KMS-11 (cell line): Measurements from ENCODE around the gene MAPT.

Experiments
- H2AFZ ChIP-seq: fragments of 200-600 bp; sonication (generic); 2 replicates; pipeline ENCODE4 v1.6.1; 2016; ENCODE audit warnings: antibody characterized with exemption, mixed run types, low read depth
- H3K27ac ChIP-seq: fragments of 200-600 bp; sonication (generic); 2 replicates; pipeline ENCODE4 v1.6.1; 2016; ENCODE audit warnings: mild to moderate bottlenecking, mixed run types
- H3K27me3 ChIP-seq: fragments of 200-600 bp; sonication (generic); 2 replicates; pipeline ENCODE4 v1.6.1; 2017; ENCODE audit warnings: mild to moderate bottlenecking, low read depth, mixed run types, moderate library complexity; ENCODE audit not compliant: insufficient read depth
- H3K36me3 ChIP-seq: fragments of 200-600 bp; sonication (generic); 2 replicates; pipeline ENCODE4 v1.6.1; 2017; ENCODE audit warnings: mild to moderate bottlenecking, mixed run types; ENCODE audit not compliant: insufficient read depth
- H3K4me1 ChIP-seq: fragments of 200-600 bp; sonication (generic); 2 replicates; pipeline ENCODE4 v1.6.1; 2016; ENCODE audit warnings: mild to moderate bottlenecking, low read depth, mixed run types; ENCODE audit not compliant: poor library complexity, severe bottlenecking
- H3K4me2 ChIP-seq: fragments of 200-600 bp; sonication (generic); 2 replicates; pipeline ENCODE4 v1.7.0; 2016; ENCODE audit warnings: mild to moderate bottlenecking, mixed run types
- H3K4me3 ChIP-seq: fragments of 200-600 bp; sonication (generic); IDR thresholded peaks from 2 replicates; pipeline ENCODE4 v1.6.1; 2017; ENCODE audit warnings: low read depth, low read length, mixed read lengths; ENCODE audit not compliant: insufficient read depth
- H3K79me2 ChIP-seq: fragments of 200-600 bp; sonication (generic); 2 replicates; pipeline ENCODE4 v1.6.1; 2016; ENCODE audit warnings: low read depth, mixed run types; ENCODE audit not compliant: insufficient read depth
- H3K9ac ChIP-seq: fragments of 200-600 bp; sonication (generic); 2 replicates; pipeline ENCODE4 v1.6.1; 2016; ENCODE audit warnings: mild to moderate bottlenecking, mixed run types
- H4K20me1 ChIP-seq: fragments of 200-600 bp; sonication (generic); 2 replicates; pipeline ENCODE4 v1.6.1; 2016; ENCODE audit warnings: mild to moderate bottlenecking, mixed run types; ENCODE audit not compliant: insufficient read depth
- TF ChIP-seq, protein P1 (sequence below): fragments of 200-600 bp; sonication (generic); conservative IDR thresholded peaks from 2 replicates; pipeline ENCODE4 v1.6.1; 2017; ENCODE audit warnings: low read depth, mild to moderate bottlenecking, antibody characterized with exemption, low read length, moderate library complexity, mixed read lengths

Gene MAPT

DNA sequence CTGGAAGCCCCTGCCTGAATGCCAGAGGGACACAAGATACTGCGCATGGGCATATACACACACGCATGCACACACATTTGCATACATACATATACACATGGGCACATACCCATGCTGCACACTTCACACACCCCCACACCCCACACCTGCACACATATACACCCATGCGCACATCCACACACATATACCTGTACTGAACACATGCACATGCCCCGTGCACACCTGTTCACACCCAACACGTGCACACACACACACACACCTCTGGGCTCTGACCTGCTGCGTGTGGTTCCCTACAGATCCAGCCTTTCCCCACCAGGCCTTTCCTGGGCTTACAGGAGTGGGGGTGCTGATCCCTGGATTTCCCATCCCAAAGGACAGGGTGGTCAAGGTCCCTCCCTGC lies 43.3 kb upstream of the MAPT start:
- H3K4me3 ChIP-seq: no peak overlapping the region
- no peaks in the 10 kb centered on the region for H3K36me3 ChIP-seq
- H3K4me1 ChIP-seq: no peaks in the 10 kb centered on the region
- H3K9ac ChIP-seq: no peak overlapping the region
- H2AFZ ChIP-seq: no peak overlapping the region
- no peak overlapping the region for H3K27ac ChIP-seq
- peaks cover 5% of the 10 kb centered on the region; the same call in 1 of the 2 replicates for H3K27me3 ChIP-seq
- no peaks in the 10 kb centered on the region for H4K20me1 ChIP-seq
- no peaks in the 10 kb centered on the region for H3K79me2 ChIP-seq
- TF ChIP-seq, protein P1, sequence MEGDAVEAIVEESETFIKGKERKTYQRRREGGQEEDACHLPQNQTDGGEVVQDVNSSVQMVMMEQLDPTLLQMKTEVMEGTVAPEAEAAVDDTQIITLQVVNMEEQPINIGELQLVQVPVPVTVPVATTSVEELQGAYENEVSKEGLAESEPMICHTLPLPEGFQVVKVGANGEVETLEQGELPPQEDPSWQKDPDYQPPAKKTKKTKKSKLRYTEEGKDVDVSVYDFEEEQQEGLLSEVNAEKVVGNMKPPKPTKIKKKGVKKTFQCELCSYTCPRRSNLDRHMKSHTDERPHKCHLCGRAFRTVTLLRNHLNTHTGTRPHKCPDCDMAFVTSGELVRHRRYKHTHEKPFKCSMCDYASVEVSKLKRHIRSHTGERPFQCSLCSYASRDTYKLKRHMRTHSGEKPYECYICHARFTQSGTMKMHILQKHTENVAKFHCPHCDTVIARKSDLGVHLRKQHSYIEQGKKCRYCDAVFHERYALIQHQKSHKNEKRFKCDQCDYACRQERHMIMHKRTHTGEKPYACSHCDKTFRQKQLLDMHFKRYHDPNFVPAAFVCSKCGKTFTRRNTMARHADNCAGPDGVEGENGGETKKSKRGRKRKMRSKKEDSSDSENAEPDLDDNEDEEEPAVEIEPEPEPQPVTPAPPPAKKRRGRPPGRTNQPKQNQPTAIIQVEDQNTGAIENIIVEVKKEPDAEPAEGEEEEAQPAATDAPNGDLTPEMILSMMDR: no peak
- no peak overlapping the region for H3K4me2 ChIP-seq

DNA sequence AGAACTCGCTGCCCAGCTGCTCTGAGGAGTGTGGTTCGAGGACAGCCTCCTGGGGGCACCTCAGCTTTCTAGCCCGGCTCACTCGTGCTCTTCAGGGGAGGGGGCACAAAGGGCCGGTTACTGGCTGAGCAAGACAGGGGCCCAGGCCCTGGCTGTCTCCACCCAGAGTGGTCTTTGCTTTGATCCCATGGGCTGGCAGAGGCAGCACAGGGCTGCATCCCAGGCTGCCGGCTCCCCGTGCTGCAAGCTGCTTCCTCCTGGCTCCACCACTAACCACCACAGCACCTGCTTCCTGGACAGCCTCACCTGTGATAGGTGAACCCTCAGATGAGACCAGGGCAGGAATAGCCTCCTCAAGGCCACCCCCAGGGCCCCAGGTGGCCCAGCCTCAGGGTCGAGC lies 42.9 kb upstream of the MAPT start:
- Histone ChIP-seq H3K79me2 (no peaks in the 10 kb centered on the region), H3K4me2 (no peak overlapping the region), H2AFZ (no peak overlapping the region), H3K27me3 (peaks cover 3% of the 10 kb centered on the region; the same call in 1 of the 2 replicates), H3K27ac (no peak overlapping the region), H3K4me1 (no peaks in the 10 kb centered on the region), H3K9ac (no peak overlapping the region), H3K4me3 (no peak overlapping the region), H4K20me1 (no peaks in the 10 kb centered on the region), H3K36me3 (no peaks in the 10 kb centered on the region)
- TF ChIP-seq, protein P1: no peak

DNA sequence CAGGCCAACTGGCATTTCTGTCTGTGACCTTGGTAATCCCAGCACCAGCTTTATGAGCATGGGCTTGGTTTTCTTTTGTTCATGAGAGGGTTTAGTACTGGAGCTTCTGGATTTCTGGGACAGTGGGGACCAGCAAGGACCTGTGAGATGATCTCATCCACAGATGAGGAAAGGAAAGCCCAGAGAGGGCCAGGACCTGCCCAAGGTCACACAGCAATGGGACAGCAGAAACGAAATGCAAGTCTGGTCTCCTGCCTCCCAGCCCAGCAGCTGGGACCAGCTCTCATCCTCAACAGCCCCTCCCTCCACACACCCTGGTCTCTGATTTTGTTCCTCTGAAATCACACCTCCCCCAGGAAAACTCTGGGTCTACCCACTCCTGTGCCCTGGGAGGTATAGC lies 42.5 kb upstream of the MAPT start:
- Histone ChIP-seq H3K27me3 (peaks cover 3% of the 10 kb centered on the region; the same call in 1 of the 2 replicates), H4K20me1 (no peaks in the 10 kb centered on the region), H2AFZ (no peak overlapping the region), H3K4me2 (no peak overlapping the region), H3K4me1 (no peaks in the 10 kb centered on the region), H3K79me2 (no peaks in the 10 kb centered on the region), H3K36me3 (no peaks in the 10 kb centered on the region), H3K9ac (no peak overlapping the region), H3K27ac (no peak overlapping the region), H3K4me3 (no peak overlapping the region)
- TF ChIP-seq, protein P1: no peak

DNA sequence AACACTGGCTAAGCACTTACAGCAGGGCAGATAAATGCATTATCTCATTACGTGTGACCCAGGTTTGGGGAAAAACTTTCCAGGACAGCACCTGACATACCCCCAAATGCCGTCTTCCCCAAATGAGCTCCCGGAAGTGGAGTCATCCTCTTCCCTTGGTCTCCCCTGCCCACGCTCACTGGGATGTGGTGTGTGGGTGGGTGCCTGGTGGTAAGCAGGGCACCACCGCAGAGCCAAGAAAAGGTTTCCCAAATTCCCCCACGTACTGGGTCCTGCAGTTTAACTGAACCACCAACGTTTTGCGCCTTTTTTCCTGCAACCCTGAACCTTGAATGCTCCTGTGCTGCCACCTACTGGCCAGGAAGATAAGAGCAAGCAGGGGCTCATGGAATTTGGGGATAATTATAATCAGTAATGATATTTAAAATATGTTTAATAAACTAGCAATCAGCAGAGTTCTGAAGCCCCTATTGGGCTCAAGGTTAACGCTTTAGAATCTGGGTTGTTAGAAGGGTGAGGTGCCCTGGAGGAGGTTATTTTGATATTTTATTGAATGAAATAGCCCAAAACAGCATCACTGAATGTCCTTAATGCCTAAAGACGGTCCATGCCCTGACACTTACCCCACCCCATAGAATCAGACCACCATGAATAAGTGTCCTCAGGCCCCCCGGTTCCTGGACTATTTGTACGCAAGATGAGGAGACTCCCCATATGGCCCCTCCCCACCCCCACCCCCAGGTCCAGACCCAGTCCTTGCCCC lies 41.6 kb upstream of the MAPT start:
- Histone ChIP-seq H3K4me2 (no peak overlapping the region; the same call in 1 of the 2 replicates), H3K4me1 (no peaks in the 10 kb centered on the region), H2AFZ (peak overlapping the region; percentile 32; the same call in 1 of the 2 replicates), H3K36me3 (no peaks in the 10 kb centered on the region), H3K27me3 (no peaks in the 10 kb centered on the region), H4K20me1 (no peaks in the 10 kb centered on the region), H3K9ac (no peak overlapping the region), H3K4me3 (no peak overlapping the region), H3K79me2 (no peaks in the 10 kb centered on the region), H3K27ac (no peak overlapping the region)
- TF ChIP-seq, protein P1: peak; percentile 99
